Superior temporal gyrus (tissue), 1 donor: ENCODE measurements around the gene GRID1.

ENCODE experiments used
- DNase-seq: peaks from one replicate; pipeline ENCODE4 v3.0.0-alpha.2; 2016; ENCODE audit errors: extremely low spot score

GRID1 gene

DNA sequence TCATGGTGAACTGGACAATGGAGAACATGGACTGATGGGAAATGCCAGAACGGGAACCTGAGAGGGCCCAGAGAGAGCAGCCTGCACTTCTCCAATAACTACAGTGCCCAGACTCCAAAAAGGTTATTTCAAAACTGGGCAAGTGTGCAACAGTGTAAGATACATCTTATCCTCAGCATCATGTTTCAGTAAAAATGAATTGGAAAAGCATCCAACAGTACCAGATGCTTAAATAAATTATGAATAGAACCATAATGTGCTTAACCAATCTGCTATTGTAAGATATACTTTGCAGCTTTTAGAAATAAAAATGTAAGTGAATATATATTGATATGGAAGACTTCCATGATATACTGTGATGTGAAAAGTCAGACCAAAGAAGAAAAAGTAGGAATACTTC, 303.3 kb downstream of the GRID1 start:
- DNase-seq, result no peak

DNA sequence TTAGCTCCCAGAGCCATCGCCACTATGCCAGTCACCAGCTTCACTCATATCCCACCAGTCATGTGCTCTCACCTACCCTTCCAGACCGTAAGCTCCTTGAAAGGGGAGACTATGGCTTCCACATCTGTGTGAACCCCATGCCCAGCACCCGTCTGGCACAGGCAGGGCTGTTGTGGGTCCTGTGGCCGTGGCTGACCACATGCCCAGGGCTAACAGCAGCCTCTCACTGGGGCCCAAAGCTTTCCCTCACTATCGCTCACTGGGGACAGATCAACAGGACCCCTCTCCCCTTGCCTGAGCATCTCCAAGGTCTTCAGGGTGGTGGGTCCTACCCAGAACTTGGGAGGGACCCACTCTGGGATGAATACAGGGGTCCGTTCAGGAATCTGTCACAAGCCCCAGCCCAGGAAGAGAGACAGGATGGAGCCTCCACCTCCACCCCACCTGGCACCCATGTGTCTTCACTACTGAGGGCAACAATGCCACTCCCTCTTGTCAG, 303.9 kb downstream of the GRID1 start:
- DNase-seq, result no peak

DNA sequence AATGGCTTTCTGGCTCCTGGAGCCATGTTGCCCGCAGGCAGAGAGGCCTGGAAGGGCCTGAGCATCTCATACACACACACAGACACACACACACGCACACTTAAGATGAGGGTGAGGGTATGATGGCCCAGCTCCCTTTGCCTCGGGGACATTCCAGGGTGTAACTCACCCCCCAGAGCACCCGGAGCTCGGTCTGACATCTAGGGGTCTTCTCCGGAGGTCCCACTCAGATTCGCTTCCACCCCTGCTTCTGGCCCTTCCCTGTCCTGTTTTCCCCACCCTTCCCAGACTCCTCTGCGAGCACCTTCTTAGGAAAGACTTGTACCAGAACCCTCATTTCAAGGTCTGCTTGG, 304.4 kb downstream of the GRID1 start:
- DNase-seq, result no peak

DNA sequence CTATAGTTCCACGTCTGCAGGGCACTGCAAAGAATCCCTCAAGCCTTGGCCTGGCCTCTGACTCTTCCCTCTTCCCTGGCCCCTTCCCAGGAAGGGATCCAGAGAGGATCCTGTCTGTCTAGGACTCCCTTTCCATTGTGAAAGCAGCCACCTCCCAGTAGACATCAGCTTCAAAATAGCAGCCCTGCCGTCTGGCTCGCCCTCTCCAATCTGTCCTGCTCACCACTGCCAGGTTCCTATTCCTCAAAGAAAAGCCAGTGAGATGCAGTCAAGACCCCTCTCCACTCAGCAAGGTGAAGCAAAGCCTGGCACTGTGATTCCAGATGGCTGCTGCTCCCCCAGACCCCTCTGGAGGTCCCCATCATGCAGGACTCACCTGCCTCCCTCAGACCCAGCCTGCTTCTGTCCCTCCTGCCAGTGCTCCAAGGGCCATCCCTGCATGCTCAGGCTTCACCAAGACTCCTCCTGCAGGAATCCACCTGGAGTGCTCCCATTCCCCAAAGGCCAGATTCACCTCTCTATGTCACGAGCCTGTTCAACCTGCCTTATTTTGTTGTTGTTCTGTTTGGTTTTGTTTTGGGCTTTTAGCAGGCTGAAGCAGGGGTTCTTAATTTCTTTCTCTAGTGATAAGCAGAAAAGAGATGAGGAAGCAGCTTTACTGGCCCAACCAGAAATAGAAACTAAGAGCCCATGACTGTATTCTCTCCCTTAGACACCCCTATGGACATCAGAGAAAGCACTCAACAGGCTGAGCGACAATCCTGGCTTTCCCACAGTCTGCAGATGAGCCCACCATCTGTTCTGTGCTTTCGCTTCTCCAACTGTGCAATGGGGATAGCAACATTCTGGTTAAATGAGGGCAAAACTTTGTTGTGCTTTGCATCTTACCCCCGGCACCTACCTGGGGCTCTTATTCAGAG, 305.1 kb downstream of the GRID1 start:
- DNase-seq, result no peak

DNA sequence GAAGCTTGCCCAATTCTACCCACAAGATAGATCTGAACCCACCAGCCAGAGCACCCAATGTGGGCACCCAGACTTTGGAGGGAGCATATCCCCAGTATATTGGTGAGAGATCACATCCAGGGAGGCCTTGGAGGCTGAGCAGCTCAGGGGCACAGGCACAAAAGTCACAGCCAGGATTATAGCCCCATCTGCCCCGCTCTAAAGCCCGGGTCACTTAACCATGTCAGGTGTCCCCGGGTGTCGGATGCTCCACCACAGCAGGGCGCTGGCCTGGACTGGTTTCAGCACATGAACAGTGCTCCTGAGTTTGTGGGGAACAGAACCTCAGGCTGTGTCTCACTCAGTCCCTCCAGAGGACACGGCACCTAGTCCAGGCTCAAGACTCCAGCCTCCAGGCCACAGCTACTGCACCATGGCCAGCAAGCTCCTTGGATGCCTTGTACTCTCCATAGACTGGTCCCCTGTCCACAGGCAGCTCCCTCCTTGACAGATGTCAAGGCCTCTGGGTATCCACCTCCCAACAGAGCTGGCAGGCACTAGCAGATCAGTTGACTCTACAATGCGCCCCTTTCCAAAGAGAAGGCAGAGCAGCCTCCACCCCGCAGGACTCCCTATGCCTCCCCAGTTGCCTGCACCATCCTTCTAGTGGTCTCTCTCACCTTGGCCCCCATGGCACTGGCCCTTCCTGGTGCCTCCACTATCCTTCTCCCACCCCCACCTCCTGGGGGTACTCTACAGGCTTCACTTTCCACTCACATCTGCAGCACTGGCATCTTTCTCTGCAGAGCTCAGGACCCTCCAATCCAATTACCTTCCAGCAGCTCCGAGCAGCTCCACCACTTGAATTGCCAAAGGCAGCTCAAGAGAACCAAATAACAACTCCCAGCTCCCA, 306.0 kb downstream of the GRID1 start:
- DNase-seq, result no peak

DNA sequence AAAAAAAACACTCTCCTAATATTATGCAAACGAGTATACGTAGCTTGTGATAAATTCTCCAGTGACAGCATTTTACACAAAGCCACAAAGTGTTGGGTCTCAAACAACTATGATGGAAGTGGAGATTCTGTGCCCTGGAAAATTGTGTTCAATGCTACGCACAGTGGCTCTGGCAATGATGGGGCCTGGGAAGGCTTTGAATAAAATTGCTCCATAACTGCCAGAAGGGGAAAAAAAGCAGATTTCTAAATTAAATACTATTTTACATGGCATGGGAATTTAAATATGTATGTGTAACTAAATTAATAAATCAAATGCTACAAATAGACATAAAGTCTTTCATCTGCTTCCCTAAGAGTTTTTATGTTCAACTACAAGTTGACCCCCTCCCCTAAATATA, 306.7 kb downstream of the GRID1 start:
- no peak for DNase-seq

DNA sequence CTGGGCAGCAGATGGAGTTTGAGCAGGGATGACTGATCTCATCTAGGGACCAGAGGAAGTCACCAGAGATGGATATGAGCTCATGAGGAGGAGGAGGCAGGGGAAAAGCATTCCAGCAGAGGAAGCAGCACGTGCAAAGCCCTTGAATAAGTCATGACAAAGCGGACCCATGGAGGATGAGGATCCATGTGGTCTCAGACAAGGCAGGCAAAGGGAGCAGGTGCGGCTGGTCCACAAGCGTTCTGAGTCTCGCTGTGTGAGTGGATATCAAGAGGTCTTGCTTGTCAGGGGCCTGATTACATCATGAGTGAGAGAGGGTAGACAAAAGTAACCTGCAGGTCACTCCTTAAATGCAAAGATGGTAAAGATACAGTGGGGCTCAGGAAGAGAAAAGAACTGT, 307.6 kb downstream of the GRID1 start:
- DNase-seq, result no peak

DNA sequence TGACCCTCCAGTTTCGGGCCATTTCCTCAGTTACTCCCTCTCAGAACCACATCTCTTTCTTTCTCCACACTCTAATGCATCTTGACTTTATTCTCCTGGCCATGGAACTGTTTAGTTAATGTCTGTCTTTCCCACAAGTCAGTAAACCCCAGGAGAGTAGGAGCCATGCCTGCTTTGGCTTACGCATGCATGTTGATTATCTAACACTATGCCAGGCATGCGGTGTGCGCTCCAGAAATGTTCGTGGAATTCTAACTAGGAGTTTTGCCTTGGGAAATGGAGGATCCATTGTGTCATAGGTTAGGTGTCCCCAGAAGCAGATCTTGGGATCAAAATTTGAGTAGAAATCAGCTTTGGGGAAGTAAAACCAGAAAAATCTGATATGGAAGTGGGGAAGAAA, 308.9 kb downstream of the GRID1 start:
- DNase-seq, result no peak

DNA sequence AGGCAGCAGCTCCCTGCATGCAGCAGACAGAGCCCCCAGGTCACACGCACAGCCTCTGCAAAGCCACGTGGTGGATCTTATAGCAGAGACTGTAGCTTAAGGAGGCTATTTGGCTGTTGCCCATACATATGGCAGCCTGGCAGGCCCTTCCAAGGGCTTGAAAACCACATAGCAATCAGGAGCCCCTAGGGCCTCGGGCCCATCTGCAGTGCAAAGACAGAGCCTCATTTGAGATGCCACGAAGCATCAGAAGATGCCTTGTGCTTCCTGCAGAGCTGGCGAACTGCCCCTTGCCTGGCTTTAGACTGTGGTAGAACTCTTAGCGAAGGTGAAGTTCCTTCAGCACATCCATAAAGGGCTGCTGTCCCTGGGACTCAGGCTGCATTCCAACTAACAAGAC, 309.9 kb downstream of the GRID1 start:
- DNase-seq, result no peak

DNA sequence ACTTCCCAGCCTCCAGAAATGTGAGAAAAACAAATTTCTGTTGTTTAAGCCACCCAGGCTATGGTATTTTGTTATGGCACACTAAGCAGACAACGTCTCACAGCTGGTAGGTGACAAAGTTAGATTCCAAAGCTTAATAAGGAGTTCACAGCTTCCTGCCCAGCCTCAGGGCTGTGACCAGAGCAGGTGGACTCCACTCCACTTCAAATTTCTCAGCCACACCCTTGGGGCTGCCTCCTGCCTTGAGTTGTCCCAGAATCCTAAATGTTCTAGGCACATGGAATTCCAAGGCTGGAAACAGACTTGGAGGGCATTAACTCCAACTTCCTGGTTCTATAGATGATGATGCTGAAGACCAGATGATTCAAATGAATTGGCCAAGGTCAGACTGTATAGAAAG, 310.7 kb downstream of the GRID1 start:
- DNase-seq, result no peak

DNA sequence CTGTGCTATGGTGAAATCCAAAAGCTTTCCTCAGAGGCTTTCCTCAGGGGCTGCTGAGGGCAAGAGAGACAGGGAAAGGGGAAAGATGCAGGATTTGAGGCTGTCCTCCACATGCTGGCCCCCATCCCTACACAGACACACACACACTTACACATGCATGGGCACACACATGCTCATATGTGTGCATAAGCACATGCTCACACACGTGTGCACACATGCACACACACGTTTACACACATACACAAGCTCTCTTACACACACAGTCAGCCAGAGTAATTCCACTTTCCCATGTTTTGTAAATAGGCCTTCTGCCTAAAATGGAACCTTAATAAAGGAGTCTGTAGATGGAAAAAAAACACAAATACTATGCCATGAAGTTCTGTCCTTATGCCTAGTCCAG, 312.9 kb downstream of the GRID1 start:
- no peak for DNase-seq

DNA sequence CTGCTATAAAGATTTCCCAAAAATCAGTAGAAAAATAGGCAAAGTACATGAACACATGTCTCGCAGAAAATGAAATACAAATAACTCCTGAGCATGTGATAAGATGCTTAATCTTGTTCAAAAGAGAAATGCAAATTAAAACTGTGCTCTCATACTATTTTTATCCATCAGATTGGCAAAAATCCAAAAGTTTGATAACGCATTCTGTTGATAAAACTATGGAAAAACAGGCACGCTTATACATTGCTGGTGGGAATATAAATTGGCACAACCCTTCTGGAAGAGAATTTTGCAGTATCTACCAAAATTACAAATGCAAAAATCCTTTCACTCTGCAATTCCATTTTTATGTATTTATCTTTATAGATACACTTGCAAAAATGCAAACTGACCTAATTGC, 315.0 kb downstream of the GRID1 start:
- no peak for DNase-seq

DNA sequence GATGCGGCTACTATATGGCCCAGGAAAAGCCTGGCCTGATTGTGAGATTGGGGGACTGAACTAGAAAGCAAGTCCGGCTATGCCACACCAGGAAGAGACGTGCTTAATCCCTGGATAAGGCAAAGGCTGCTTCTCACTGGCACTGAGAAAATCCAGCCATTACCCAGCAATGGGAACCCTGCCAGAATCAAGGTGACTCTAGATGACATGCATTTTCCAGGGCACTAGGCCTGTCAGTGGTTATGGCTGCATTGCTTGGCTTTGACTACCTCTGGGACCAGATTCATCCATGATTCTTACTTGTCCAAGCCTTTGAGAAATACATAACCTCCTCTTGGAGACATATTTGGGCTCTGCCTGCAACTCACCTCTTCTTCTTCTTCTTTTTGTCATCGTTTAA, 317.2 kb downstream of the GRID1 start:
- no peak for DNase-seq

DNA sequence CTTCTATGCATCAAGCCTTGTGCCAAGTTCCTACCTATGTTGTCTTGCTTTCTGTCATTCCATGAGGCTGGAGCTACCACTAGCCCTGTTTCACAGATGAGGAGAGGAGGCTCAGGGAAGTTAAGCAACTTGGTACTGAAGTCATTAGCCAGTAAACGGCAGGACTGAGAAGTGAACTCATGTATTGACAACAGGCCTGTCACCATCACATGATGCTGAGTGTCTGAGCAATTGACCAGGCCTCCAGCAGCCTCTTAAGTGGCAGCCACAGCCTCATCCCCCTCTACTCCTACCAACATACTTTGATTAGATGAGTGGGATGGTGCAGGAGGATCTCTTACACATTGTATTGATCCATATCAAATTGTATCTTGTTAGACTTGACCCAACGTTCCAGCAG, 317.6 kb downstream of the GRID1 start:
- no peak for DNase-seq

DNA sequence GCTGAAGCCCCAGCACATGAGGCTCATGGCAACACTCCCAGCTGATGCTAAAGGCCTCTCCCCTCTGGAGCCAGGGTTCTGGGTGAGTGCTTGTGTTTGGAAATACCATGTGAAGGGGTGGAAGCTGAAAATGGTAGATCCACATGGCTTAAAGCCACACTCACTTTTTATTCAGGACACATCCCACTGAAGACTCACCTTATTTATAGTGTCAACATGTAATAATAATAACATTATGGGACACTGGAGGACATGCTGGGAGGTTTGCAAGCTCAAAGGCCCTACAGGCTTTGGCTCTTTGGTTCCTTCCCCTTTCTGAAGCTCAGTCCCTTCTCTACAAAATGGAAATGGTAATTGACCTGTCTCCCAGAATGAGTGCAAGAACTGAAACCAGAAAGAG, 318.0 kb downstream of the GRID1 start:
- no peak for DNase-seq

DNA sequence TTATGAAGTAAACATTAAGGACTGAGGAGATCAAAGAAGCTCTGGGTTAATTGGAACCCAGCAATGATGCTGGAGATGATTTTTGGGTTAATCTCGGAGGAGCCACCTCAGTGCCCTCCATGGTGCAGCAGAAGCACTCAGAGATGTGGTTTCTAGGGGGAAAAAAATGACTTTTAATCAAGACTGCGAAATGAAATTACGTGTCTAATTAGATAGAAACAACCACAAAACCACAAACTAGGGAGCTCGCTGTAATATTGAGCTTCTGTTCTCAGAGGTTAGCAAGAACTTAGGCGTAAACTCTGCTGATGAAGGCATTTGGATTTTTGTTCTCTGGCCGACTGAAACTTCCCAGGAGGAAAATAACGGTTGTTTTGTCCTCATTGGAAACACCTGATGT, 319.0 kb downstream of the GRID1 start:
- no peak for DNase-seq

DNA sequence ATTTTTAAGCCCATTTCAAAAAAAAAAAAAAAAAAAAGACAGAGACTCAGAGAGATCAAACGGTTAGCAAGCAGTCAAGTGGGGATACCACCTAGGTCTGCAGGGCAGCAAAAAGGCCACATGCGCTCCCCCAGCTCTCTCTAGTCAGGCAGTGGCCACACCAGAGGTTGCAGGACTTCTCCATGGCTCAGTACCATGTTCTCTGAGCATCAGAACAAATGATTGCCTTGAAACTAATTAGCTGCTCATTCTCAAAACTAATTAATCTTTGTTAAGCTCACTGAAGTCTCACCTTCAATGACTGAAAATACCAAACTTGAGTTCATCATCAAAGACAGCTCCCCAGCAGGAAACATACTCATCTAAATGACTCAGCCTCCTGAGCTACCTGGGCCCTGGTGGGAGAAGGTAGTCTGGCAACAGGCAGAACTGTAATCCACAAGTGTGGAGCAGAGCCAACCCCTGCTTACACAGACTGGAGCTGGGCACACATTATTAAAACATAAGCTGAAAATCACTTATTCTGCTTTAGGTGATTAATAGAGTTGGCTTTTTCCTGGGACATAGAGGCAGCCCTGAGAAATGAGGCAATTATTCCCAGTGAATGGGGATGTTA, 319.6 kb downstream of the GRID1 start:
- no peak for DNase-seq

DNA sequence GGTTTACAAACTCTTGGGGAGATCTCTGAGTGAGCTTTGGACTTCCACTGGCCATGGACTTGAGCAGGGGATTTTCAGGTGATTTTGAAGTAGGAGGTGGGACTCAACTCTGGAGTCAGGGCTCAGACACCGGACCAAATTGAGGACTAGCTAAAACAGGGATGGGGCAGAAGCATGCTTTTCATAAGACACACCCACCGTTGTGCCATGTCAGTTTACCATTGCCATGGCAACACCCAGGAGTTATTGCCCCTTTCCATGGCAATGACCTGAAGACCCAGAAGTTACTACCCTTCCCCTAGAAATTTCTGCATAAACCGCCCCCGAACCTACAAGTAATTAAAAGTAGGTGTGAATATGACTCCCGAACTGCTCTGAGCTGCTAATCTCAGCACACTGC, 320.7 kb downstream of the GRID1 start:
- DNase-seq, result no peak

DNA sequence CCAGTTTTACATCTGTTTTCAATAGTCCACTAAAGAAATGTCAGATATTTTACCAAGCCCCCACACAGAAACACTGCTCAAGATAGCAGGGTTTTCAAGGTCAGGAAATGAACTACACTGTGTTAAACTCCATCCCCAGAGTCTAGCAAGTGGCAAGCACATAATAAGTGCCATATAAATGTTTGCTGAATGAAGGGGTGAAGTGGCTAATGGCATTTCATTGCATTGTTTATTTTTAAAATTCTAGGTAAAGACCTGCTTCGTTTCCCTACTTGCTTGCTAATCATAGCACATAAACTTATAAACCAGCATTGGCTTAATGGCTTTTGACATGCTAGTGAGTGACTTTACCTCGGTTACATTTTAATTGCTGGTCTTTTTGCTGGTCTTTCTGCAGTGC, 322.6 kb downstream of the GRID1 start:
- DNase-seq, result no peak

DNA sequence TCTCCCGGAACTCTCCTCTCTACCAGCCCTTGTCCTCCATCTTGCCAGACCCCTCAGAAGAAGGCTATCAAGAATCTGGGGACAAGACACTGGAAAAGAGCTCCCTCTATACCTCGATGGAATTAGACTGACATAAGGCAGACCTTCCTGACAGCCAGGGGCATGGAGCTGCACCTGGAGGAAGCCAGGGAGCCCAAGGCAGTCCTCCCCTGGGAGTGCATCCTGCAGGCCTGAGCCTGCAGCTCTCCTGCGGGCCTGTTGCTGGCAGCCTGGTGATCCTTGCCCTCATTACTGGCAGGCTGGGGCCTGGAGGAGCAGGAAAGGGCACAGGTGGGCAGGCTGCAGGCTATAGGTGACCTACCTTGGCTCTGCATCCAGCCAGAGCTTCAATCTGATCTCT, 323.4 kb downstream of the GRID1 start:
- no peak for DNase-seq

DNA sequence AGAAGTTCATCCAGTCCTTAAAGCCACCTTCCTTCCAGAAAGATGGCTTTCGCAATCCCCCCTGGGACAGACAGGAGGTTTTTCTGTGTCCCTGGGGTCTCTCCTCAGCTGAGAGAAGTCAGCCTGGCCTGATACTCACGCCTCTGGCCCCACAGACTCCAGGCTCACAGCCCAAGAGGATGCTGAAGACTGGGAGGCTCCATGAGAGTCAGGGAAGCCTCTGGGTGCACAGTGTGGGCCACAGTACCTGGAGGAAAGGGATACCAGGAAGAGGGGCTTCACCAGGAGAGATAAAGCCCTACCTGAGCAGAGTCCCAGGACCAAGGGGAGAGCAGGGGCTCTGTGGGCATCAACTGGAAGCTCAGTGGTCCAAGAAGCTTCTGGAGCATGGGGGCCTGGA, 324.4 kb downstream of the GRID1 start:
- no peak for DNase-seq

DNA sequence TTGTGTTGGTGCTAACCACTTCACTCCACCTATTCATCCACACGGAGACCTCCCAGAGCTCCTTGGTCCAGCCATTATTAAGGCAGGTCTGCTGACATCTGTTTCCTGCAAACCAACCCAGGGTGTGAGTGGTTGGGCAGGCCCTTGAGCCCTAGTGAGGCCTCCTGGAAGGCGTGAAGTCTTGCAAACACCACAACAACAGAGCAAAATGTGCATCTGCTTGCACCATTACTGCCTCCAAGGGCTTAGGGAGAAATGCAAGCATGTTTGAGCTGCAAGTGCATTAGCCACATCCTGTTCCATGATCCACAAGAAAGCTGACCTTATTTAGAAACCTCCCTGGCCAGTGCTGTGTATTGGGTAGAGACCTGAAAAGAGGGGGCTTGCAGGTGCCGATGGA, 325.5 kb downstream of the GRID1 start:
- no peak for DNase-seq
